Measurements from ENCODE around the gene SERF1B. TPM values are rescaled to one million over a fixed set of nuclear protein-coding genes. Genes with fewer than 3 reads are reported as not detected.
"Not testable (repeated sequence)": the region's sequence is repeated elsewhere in the genome, so short reads cannot be mapped to it uniquely, and the experiment has no call there.

SERF1B gene
- total RNA-seq, 2 experiments from 2014 or later: 25.2 to 34.8 TPM

DNA sequence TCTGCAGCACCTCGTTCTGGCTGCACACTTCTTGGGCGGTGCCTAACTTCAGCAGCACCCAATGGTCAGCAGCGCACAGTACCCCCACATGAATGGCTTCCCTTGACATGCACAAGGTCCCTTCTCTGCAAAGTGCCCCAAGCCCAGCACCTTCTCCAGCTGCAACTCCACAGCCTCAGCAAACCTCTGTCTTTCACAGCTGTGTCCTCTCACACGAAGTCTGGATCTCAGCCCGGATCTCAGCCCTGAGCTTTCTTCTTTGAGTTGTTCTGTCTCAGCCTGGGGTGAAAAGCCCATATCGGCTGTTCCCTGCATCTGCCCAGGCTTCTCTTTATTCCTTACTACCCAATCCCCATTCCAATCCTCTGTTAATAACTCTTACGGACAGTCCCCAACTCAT lies 66.7 kb downstream of the SERF1B start:
- H2AFZ ChIP-seq (ENCODE audit: low read length); CTCF ChIA-PET (ENCODE audit: unreplicated experiment); H3K9me3 ChIP-seq (ENCODE audit: low read length): not testable (repeated sequence)

More for the DNA sequence above, 66.7 kb downstream of the SERF1B start:
- BruUV-seq (replicated peaks); H3K4me1 ChIP-seq (ENCODE audit: insufficient read depth, low read length, poor library complexity, severe bottlenecking); intact Hi-C loops (cut with micrococcal nuclease; ENCODE audit: unreplicated experiment); H3K36me3 ChIP-seq (ENCODE audit: insufficient read depth, low read length); H3K4me2 ChIP-seq (ENCODE audit: low read length); H3K79me2 ChIP-seq (ENCODE audit: insufficient read depth, low read depth, low read length); H4K20me1 ChIP-seq (ENCODE audit: insufficient read depth, low read length); H3K27ac ChIP-seq (ENCODE audit: low read depth, low read length, poor library complexity, severe bottlenecking); H3K9me2 ChIP-seq (ENCODE audit: insufficient read depth, low read length); DNase-seq (ENCODE audit: low spot score); POLR2A ChIA-PET; H3K4me3 ChIP-seq (ENCODE audit: low read depth, low read length, poor library complexity, severe bottlenecking): not testable (repeated sequence)

Small RNA genes within 50 kb of the gene (small RNA-seq; reads per million reads assigned to genes)
- gene CDH12P2: not detected

Other genes starting within 250 kb of the SERF1B start
- gene SMN2, start 24.4 kb downstream of the SERF1B start, total RNA-seq (2014; rRNA removed; shearing (Covaris generic)): 37.2 and 39.5 TPM in 2 replicates
- 70.9 and 71.0 TPM in 2 replicates for gene SMN2, start 24.4 kb downstream of the SERF1B start, total RNA-seq (2022)

All from OCI-LY7 (cell line).